Fibroblast of villous mesenchyme (primary cell): ENCODE measurements around the gene SIPA1L3. TPM values are rescaled to one million over a fixed set of nuclear protein-coding genes. Genes with fewer than 3 reads are reported as not detected.

Experiments
- DNase-seq: peaks from one replicate; pipeline ENCODE4 v3.0.0-alpha.2; 2010; ENCODE audit warnings: low read depth
- H3K4me3 ChIP-seq: 2 replicates; pipeline ENCODE4 v1.5.1; 2011; ENCODE audit warnings: low read depth, mild to moderate bottlenecking, low read length
- total RNA-seq: library from RNA; depleted of rRNA; stranded (reverse); fragments of >200 nt; gene quantifications from 2 replicates; pipeline ENCODE4 v1.2.3, GENCODE V29; 2012
- TF ChIP-seq, protein P1 (sequence below): IDR thresholded peaks from 2 replicates; pipeline ENCODE4 v1.5.1; 2012; ENCODE audit warnings: low read depth, mild to moderate bottlenecking, low read length; ENCODE audit not compliant: insufficient read depth

Gene SIPA1L3
- total RNA-seq, 1 donor, result 19.0 TPM

- H3K4me3 ChIP-seq, result no peak overlapping the region
- TF ChIP-seq, protein P1, sequence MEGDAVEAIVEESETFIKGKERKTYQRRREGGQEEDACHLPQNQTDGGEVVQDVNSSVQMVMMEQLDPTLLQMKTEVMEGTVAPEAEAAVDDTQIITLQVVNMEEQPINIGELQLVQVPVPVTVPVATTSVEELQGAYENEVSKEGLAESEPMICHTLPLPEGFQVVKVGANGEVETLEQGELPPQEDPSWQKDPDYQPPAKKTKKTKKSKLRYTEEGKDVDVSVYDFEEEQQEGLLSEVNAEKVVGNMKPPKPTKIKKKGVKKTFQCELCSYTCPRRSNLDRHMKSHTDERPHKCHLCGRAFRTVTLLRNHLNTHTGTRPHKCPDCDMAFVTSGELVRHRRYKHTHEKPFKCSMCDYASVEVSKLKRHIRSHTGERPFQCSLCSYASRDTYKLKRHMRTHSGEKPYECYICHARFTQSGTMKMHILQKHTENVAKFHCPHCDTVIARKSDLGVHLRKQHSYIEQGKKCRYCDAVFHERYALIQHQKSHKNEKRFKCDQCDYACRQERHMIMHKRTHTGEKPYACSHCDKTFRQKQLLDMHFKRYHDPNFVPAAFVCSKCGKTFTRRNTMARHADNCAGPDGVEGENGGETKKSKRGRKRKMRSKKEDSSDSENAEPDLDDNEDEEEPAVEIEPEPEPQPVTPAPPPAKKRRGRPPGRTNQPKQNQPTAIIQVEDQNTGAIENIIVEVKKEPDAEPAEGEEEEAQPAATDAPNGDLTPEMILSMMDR, result no peak
- DNase-seq, result peak; percentile 54
These were observed 82.0 kb downstream of the SIPA1L3 start for GRCh38 chr19:37988758-37989635.

DNA sequence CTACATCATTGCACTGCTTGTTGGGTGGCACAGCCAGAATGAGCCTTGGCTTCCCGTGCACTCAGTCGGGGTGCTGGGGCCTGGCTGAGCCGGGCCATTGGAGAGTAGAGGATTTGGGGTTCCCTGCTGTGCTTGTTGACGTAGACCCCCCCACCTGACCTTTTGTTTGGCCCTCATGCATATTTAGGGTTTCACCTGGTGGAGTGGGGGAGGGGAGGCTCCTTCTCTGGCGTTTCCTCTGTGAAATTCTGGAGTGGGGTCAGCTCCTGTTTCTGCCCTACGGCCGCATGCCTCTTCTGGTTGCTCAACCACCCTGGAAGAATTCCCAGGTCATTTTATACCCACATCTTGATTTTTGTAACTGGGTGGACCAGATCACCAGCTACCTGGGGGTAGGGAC lies 82.8 kb downstream of the SIPA1L3 start:
- TF ChIP-seq, protein P1, result no peak
- no peak for DNase-seq

GRCh38 chr19:37990362-37990761 lies 83.4 kb downstream of the SIPA1L3 start:
- H3K4me3 ChIP-seq, result no peak overlapping the region
- DNase-seq, result no peak
- TF ChIP-seq, protein P1, result no peak

More for the DNA sequence above, 82.8 kb downstream of the SIPA1L3 start:
- H3K4me3 ChIP-seq, result no peak overlapping the region

DNA sequence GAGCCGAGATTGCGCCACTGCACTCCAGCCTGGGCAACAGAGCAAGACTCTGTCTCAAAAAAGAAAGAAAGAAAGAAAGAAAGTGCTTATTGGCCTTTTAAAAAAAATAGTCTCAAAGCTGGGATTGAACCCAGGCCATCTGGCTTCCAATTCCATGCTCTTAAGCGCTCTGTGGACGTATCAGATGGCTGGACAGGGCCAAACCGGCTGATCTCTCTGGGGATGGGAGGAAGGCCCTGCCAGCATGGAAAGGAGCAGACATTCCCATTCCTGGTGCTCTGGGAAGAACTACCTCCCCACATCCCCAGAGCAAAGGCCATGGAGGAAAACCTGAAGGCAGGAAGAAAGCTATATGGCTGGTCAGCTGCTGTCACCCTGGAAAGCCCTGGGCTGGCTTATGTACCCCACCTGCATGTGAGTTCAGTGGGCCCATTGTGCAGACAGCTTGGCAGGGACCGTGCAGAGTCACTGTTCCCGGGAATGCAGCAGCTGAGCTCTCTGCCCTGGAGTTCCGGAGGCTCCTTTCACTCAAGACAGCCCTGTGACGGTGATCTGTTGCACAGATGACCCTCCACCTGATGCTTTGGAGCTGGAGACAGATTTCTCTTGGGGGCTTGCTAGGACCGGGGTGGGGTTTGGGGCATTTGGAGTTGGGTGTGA lies 84.3 kb downstream of the SIPA1L3 start:
- no peak for DNase-seq
- H3K4me3 ChIP-seq, result no peak overlapping the region
- TF ChIP-seq, protein P1, result no peak

DNA sequence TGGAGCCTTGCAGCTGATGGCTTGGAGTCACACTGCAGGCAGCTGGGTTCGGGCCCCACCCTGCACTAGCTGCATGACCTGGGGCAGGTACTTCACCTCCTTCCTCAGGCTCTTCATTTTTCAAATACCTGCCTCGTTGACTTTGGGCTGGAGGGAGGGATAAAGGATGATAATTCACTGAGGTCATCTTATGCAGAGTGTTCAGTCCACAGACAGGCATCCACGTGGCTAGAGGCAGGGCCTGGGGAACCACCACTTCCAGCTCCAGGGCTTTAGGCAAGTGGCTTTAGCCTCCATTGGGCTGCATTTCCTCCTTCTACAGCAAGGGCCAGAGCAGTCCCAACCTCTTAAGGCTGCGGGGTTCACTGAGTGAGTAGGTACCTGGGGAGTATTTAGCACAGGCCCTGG lies 84.8 kb downstream of the SIPA1L3 start:
- TF ChIP-seq, protein P1, result no peak
- no peak overlapping the region for H3K4me3 ChIP-seq
- no peak for DNase-seq

DNA sequence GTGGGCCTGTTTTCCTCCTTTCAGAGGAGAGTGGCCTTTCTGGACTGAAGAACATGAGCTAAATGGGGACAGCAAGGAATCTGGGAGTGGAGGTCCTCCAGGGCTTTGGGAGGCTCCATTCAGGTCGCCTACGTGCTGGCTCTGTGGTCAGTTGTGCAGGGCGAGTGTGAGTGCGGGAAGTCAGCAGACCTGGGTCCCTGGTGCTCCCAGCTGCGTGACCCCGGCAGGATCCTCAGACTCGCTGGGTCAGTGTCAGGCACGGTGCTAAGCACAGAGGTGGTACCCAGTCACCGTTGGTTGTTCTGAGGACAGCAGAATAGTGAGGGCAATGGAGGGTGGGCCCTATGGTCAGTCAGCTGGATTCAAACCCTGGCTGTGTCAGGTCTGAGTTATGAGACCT lies 85.8 kb downstream of the SIPA1L3 start:
- TF ChIP-seq, protein P1, result no peak
- no peak for DNase-seq
- H3K4me3 ChIP-seq, result no peak overlapping the region
